Stimulated activated CD8-positive, alpha-beta memory T cell treated with anti-CD3 and anti-CD28 coated beads, Interleukin-2, amount 100 ng/mL, for 1 hour (primary cell): ENCODE measurements around the gene C7orf33.
"Not testable (repeated sequence)": the region's sequence is repeated elsewhere in the genome, so short reads cannot be mapped to it uniquely, and the experiment has no call there.

ENCODE experiments used
- DNase-seq, 2 donors: peaks; one replicate each; pipeline ENCODE4 v3.0.0-alpha.2; 2020; ENCODE audit warnings: low read depth in 2 of 2

Gene C7orf33

DNA sequence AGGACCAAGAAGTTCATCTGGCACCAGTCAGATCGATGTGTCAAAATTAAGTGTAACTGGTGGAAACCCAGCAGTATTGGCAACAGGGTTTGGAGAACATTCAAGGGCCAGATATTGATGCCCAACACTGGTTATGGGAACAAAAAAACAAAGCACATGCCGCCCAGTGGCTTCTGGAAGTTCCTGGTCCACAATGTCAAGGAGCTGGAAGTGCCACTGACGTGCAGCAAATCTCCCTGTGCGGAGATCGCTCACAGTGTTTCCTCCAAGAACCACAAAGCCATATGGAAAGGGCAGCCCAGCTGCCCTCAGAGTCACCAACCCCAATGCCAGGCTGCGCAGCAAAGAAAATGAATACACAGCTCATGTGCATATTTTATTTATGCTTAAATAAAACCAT, 10.1 kb upstream of the C7orf33 start:
- DNase-seq = no peak

DNA sequence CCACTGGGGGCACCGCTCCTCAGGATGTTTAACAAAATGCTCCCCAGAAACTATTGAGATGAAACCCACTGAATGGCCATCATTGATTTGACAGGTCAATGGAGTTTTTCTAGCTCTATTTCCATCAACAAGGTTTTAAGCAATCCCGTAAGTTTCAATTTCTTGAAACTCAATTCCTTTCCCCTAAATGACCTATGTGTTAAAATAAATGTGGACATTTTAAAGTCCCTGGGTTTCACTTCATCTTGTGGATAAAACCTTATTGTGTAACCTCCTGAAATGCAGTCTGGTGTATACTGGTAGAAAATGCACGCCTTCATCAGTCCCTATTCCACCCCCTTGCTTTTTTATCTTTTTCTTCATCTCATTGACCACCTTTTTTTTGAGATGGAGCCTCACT, 8.9 kb upstream of the C7orf33 start:
- no peak for DNase-seq

DNA sequence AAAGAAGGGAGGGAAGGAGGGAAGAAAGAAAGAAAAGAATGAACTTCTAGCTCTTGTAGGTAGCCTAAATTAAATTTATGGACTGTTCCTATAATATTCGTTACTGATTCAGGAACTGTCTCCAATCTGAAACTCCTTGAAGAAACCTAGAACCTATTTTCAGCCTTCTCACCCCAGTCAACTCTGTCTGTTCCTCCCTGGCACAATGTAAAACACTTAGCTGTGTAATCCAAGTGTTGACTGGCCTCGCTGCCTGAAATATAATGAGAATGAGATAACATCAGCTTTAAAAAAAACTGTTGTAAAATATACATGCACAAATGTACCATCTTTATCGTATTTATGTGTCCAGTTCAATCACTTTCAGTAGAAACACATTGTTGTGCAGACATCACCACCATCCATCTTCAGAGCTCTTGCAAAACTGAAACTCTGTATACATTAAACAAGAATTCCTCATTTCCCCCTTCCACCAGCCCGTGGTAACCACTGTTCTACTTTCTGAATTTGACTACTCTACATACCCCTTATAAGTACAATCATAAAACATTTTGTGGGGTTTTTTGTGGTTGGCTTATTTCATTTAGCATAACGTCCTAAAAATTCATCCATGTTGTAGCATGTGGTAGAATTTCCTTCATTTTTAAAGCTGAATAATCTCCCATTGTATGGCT, 6.3 kb upstream of the C7orf33 start:
- DNase-seq = no peak

DNA sequence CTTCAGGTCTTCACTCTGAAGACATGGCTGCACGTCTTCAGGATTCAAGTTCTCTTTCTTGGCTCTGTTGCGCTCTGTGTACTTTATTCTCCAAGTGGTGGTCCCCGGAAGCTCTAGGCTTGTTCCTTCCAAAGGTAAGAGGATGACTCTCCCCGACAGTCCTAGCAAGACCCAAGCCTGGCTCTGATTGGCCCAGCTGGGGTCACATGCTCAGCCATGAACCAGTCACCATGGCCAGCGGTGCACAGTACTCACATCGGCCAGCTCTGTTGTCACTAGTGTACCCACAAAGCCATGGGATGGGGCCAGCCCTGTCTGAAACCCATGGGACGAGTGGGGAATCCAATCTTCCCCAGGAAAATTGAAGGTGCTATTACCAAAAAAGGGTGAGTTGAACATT, 5.2 kb upstream of the C7orf33 start:
- DNase-seq = no peak

DNA sequence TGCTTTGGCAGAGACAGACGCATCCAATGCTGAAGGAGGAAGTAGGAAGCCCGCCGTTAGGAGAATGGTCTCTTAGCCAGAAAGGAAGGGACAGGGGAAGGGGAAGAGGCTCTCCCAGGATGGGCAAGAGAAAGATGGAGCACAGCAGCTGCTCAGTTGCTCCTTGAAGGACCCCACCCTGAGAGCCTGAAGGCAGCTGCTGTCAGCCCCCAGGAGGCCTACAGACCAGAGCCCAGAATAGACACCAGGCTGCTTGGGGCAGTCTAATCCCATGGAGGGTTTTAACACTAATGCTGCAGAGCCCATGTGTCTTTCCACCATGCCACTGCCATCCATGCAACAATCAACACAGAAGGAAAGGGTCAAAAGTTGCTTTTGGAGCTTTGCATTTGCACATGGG, 3.5 kb upstream of the C7orf33 start:
- no peak for DNase-seq

DNA sequence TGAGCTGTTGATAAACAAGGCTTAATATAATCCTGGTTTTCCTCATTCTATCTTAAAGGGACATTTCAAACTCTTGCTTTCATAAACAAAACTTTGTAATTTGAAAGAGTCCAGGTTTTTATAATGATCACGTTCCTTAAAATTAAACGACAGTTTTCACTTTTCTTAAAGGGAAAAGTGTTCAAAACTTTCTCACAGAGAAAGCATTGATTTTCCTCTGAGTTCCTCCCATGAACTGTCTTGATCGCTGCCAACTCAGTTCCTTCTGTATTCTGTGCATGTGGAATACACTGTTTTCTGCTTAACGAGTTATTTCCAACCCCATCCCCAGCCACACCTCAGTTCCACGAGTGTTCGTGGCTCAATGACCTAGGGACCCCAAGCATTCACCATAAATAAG, 2.4 kb upstream of the C7orf33 start:
- no peak for DNase-seq

DNA sequence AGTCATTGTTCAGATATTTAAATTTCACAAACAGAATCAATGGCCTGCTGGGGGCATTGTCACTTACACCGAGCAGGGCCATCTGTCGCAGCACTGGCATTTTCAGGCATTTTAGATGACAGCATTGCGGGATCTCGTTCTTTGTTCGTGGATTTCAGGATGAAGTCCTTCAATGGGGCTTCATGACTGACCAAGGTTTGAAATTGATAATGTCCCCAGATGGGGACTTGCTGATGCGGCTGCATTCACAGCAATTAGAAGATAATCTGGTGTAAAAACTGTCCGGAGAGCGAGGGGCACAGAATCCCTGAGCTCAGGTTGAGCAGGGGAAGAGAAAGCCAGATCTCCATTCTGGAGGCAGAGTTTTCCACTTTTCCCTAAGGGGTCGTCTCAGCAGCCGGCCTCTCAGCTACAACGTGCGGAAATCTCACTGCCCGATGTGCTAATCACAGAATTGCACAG, 1.9 kb upstream of the C7orf33 start:
- DNase-seq = no peak

DNA sequence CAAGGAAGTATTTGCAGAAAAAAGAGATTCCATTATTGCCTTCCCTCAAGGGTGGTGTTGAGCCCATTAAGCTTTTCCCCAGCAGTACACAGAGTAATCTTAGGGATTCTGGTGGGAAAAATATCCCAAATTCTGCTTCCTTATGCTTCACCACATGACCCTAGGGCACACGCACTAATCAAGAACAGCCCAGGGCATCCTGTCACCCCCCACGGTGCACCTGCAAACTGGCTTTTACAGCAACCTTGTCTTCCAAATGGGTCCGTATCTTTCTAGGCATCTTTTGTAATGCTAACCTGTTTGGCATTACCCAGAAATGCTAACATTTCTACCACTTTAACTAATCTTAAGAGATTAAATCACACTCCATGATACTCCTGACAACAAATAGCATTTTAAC, 926 bp upstream of the C7orf33 start:
- no peak for DNase-seq

DNA sequence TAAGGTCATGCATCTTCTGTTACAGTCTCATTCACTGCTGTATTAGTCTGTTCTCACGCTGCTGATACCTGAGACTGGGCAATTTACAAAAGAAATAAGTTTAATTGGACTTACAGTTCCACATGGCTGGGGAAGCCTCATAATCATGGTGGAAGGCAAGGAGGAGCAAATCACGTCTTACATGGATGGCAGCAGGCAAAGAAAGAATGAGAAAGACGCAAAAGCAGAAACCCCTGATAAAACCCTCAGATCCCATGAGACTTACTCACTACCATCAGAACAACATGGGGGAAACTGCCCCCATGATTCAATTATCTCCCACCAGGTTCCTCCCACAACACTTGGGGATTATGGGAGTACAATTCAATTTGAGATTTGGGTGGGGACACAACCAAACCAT, 5.8 kb downstream of the C7orf33 start:
- DNase-seq = not testable (repeated sequence)

DNA sequence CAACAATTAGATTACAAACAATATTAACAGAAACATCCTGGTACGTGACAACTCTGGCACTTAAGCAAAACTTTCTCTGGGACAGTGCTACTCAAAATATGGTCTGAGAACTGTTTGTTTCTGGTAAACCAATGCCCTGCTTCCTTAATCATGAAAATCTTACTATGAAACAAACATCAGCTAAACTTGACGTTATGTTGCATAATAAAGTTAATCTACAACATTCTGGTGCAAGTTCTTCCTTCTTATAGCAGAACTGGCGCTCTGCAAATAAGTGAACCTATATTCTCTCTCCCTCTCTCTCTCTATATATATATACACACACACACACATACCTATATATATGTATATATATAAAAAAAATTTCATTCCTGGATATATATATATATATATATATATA, 7.8 kb downstream of the C7orf33 start:
- DNase-seq = no peak

DNA sequence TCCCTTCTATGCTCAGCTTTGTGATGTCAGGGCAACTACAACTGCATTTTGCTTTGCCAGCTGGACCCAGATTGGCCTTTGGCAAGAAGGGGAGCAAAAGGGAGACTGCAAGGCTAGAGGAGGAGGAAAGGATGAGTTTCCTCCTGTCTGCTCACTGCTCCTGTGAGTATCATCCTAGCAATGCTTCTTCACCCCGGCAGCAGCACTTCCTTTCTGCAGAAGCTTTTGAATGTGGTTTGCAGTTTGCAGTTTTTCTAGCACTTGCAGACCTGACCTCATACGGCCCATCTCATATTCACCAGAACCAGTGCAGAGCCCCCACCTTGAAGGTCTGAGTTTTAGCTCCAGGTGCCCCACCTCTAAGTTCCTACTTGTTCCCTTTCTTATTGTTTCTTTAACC, 14.8 kb downstream of the C7orf33 start:
- DNase-seq = no peak

DNA sequence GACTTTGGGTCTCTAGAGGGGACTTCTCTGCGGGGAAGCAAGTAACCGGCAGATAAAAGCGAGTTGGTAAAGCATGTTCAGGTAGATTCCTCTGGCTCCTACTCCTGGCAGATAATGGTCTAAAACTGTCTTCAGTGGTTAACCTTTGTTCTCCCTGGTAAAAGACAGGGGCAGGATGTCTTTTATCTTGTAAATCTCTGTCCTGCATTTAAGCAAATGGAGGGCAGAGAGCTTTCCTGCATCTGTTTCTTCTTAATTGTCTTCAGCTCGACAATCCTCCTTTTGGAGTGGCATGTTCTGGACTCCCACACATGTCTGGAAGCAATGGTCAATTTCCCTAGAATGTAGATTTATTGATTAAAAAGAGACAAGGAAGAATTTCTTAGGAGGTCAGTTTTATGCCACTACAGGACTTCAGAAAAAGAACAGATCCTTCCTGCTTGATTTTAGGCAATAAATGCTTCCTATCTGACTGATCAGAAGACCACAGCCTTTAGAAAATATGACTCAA, 16.6 kb downstream of the C7orf33 start:
- no peak for DNase-seq

DNA sequence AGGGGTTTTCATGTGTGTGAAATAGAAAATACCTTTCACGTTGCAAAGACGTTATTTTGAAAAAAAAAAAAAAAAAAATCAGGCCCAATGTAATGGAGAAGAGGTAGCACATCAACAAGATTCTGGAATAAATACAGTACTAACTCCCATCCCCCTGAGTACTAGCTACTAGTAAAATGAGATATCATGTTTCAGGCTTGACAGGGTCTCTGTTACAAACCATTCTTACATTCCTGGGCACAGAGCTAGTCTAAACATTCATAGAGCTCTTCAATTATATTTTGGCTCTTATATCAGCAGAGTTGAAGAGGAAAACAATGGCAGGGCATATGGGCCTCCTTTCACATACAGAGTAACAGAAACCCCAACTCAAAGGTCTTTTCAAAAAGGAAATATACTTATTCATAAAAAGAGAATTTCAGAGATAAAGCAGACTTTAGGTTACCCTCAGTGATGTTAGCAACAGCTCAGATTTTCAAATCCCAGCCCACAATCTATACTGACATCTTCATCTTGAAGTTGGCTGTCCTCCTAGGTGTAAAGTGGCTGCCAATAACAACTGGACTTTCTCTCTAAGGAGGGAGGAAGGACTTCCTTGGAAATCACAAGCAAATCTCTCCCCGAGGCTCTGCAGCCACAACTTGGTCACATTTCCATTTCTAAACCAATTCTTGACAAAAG, 18.6 kb downstream of the C7orf33 start:
- no peak for DNase-seq

DNA sequence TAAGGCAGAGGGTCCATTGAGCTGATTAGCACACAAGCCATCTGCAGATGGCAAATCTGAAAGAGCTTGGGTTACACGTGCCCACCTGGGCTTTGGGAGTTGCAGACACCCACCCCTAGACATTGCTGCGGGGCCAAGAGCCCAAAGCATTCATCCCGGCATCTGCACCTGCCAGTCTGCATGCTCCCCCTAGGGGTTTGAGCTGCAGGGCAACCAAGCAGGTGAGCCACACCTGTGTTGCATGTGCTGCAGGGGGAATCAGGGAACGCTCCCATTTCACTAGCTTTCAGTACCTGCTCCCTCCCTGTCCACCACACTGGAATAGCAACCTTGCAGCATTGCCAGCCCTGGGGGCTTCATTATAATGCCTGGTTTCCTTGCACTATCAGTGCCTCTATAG, 21.1 kb downstream of the C7orf33 start:
- no peak for DNase-seq

DNA sequence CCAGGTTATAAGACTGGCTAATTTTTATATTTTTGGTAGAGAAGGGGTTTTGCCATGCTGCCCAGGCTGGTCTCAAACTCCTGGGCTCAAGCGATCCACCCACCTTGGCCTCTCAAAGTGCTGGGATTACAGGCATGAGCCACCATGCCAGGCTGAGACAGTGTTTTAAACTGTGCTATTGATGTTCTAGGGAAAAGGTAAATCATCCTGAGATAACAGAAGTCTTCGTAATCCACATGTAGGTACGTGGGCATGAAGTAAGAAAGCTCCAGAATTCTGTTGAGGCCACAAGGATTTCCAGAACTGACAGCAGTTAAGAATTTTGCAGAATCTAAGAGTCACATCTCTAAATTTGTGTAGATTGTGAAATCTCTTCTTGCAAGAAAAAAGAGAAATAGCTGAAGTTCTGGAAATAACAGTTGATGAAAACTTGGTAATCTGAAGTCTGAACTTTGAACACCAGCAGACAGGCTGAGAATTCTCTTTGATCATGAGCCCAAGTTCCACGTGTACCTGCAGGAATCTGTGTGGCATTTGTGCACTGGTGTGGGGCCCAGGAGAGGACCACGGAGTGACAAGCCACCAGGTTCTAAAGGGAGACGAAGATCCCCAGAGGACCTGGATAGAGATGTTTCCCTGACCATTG, 24.6 kb downstream of the C7orf33 start:
- DNase-seq = no peak

DNA sequence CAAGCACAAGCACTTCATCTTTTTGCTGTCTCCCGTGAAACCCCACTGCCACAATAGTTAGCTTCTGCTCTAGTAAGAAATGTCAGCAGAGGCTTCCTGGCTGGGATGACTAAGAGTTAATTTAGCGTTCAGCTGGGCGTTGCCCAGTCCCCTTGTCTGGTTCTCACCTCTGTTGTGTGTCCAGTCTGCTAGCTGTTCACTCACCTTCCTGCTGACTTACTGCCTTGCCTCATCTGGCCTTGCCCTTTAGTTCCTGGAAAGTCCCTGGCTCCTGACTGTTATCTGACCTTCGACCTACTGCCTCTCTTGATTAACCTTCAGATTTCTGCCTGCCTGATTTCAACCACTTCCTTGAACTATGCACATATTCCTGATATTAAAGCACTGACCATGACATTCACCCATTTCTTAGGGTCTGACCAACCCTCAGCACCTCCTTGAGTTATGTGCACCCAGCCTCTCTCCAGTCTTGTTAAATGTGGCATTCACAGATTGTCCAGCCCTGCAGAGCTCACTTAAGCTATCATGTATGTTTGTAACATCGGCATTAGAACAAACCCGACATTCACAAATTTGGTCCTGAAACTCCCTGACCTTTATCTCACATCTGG, 30.3 kb downstream of the C7orf33 start:
- no peak for DNase-seq

DNA sequence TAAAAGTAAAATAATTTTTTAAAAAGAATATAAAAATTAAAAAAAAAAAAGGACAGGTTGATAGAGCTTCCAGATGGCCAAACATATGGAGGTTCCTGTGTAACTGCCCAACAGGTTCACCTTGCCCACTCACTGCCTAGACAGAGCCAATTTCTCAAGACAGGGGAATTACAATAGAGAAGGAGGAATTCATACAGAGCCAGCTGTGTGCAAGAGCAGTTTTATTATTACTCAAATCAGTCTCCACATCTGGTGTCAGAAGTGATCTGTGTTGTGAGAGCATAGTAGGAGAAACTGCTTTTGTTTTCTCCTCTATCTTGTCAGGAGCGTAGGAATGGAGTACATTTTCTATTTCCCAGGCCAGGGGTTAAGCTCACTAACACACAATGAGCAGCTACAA, 31.0 kb downstream of the C7orf33 start:
- DNase-seq = no peak

DNA sequence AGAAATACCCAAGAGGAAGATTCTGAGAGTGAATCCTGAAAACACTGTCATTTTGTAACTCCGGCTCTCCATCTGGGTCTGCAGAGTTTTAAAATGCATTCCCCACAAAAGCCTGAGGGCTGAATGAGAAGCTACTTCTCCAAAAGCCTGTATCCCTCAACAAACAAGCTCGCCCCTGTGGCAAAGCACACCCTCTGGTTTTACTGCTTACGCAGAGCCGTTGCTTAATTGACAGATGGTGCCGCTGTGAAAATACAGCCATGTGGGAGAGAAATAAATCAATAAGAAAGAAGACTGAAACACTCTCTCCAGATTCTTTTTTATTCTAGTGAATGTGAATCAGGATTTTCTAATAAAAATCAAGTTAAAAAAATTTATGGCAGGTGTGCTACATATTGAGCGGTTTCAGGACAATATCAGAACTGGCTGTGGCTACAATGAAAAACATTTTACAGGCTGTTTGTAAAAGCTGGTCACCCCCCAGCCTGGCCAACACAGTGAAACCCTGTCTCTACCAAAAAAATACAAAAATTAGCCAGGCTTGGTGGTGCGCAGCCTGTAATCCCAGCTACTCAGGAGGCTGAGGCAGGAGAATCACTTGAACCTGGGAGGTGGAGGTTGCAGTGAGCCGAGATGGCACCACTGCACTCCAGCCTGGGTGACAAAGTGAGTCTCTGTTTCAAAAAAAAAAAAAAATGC, 32.5 kb downstream of the C7orf33 start:
- no peak for DNase-seq

DNA sequence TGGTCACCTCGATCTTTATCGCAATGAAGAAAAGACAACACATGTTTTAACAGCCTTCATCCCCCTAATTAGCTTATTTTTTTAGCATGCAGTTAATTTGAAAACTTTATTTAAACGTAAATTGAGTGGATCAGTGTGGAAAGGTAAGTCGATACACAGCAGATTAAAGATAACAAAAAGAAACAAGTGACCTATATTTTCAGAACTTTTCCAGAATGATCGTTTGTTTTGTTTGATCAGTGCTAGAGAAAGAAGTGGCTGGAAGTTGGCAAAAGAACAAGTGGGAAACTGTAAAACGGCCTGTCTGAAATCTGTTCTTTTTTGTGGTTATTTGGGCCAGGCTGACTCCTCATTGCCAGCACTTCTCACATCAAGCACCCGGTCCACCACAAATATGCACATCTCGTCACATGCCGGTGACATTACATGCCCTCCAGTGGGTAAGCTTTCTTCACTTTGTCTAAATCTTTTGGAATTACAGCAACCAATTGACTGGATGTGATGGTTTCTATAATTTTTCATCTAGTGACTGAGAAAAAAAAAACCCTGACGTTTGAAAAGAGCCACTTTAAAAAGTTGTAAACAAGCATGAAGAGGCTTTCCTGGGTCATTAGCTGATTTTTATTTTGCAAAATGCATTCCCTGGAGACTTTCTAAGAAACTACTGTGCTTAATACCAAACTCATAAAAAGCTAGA, 33.2 kb downstream of the C7orf33 start:
- no peak for DNase-seq

DNA sequence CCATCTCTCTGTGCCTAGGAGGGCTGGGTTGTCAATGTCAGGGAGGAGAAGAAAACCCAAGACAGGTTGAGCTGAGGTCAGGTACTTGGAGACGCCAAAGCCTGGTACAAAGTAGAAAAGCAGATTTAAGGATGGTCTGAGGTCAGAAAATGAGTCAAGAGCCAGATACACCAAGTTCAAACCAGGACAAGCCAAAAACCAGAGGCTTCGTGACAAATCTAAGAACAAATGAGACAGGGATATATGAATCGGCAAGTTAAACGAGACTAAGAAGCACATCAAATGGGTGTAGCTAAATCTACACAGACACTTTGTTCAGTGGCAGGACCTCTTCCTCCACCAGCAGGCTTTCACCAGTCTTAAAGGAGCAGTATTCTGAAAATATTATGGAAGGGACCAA, 34.2 kb downstream of the C7orf33 start:
- no peak for DNase-seq

DNA sequence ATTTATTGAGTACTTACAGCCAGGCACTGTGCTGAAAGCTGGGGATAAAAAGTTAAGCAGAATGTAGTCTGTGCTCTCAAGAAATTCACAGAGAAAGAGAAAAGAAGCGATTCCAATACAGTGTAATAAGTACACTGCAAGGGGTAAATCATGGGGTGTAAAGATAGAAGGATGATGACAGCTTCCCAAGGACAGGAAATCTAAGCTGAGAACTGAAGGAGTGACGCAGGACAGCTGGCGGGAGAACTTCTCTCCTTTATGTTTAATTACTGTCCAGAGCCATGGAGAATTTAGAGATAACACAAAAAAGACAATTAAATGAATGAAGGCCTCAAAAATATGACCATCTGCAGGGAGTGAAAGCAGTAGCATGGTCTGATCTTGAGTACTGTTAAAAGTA, 34.8 kb downstream of the C7orf33 start:
- DNase-seq = no peak
